GM18861 (cell line): Measurements from ENCODE around the gene RMND5B.
A peak's percentile ranks its signal among the peaks of the same experiment; 100 is the strongest.
"Not testable (repeated sequence)": the region's sequence is repeated elsewhere in the genome, so short reads cannot be mapped to it uniquely, and the experiment has no call there.

Source experiments
- ATAC-seq: cut with Tn5 transposase; IDR thresholded peaks from one replicate; pipeline ENCODE4 v1.9.1; 2021; ENCODE audit not compliant: unreplicated experiment

Gene RMND5B

GRCh38 chr5:178163772-178164735 is 33.2 kb downstream of the RMND5B start:
- ATAC-seq = peak; percentile 89

DNA sequence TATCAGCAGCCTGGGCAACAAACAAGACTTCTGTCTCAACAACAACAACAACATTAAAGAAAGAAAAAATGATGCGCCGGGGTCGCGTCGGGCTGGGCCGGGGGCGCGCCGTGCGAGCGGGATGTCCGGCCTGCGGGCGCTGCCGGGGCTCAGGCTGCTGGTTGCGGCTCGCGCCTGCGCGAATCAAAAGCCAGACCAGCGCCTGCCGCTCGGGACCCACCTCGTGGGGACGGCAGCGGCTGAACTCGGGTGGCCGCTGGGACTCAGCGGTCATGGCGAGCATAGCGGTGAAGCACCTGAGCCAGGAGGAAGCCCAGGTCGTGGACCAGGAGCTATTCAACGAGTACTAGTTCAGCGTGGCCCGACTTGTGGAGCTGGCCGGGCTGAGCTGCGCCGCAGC is 34.8 kb downstream of the RMND5B start:
- no peak for ATAC-seq

- no peak for ATAC-seq
These were observed 39.6 kb downstream of the RMND5B start for GRCh38 chr5:178170455-178170854.

- ATAC-seq = no peak
These were observed 43.6 kb downstream of the RMND5B start for GRCh38 chr5:178174456-178174855.

- no peak for ATAC-seq
These were observed 46.0 kb downstream of the RMND5B start for GRCh38 chr5:178176791-178177190.

DNA sequence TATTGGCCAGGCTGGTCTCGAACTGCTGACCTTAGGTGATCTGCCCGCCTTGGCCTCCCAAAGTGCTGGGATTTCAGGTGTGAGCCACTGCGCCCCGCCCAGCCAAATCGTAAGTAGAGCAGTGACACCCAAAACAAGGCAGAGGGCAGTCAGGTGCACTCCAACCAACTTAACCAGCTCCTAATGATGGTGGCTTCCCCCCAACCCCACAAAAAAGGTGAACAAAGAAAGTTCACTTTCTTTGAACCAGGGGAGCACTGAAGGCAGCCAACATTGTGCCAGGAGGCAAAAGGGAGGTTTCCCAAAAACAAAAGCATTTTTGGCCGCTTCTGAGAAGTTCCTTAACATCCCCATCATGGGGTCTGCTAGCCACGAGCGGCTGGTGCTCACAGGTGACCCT is 46.8 kb downstream of the RMND5B start:
- no peak for ATAC-seq

GRCh38 chr5:178180141-178180863 is 49.5 kb downstream of the RMND5B start:
- ATAC-seq = no peak

DNA sequence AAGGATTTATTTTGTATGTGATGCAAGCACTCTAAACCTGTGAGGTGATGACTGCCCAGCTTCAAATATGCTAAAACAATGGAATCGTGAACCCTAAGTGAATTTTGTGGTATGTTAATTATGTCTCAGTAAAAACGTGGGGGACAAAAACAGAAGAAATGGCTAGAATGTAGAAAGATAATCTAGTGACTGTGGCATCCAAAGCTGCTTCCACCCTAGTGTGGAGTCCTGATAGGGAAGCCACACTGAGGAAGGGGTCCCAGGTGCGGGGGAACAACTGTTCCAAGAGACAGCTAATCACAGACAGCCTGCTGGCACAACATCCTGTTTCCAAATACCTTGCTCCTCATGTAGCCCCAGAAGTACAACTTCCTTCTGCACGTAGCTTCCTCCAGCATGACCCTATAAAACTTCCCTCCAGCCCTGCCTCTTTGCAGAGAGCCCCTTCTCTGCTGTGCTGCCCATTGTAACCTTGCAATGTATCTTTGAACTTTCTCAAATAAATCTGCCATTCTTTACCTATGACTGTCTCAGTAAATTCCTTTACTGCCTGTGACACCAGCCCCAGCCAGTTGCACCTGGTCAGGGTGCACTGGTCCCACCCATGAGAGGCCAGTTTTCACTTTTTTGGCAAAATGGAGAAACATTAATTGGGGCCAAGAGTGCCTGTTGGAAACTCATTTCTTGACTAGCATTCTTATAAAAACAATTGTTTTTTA is 51.5 kb downstream of the RMND5B start:
- ATAC-seq = no peak

- ATAC-seq = no peak
These were observed 55.6 kb downstream of the RMND5B start for GRCh38 chr5:178186427-178186826.

- no peak for ATAC-seq
These were observed 56.2 kb downstream of the RMND5B start, which contains the start of gene GMCL2 for GRCh38 chr5:178187014-178187413. Gene GMCL2 (minus strand): TSS chr5:178187371. CDS start chr5:178187299, 72 bp downstream.

GRCh38 chr5:178189433-178189832 is 58.6 kb downstream of the RMND5B start:
- no peak for ATAC-seq

GRCh38 chr5:178191661-178192060 is 60.8 kb downstream of the RMND5B start:
- no peak for ATAC-seq

DNA sequence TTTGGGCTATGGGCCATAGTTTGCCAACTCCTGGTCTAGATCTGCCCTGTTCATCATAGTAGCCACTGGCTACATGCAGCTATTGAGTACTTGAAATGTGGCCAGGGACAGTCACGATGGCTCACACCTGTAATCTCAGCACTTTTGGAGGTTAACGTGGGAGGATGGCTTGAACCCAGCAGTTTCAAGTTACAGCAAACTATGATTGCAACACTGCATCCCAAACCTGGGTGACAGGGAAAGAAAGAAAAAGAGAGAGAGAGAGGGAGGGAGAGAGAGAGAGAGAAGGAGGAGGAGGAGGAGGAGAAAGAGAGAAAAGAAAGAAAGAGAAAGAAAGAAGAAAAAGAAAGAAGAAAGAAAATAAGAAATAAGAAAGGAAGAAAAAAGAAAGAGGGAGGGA is 61.4 kb downstream of the RMND5B start:
- no peak for ATAC-seq

DNA sequence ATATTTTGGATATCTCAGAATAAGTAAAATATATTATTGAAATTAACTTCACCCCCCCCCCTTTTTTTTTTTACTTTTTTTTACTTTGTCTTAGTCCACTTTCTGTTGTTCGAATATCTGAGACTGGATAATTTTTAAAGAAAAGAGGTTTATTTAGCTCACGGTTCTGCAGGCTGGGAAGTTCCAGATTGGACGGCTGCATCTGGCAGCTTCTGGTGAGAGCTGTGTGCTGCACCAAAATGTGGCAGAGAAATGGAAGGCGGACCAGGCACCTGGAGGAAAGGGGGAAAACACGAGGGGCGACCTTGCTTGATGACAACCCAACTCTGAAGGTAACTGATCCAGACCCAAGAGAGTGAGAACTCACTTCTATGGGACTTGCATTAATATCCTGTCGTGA is 62.0 kb downstream of the RMND5B start:
- ATAC-seq = no peak

- no peak for ATAC-seq
These were observed 62.5 kb downstream of the RMND5B start for GRCh38 chr5:178193251-178193809.

DNA sequence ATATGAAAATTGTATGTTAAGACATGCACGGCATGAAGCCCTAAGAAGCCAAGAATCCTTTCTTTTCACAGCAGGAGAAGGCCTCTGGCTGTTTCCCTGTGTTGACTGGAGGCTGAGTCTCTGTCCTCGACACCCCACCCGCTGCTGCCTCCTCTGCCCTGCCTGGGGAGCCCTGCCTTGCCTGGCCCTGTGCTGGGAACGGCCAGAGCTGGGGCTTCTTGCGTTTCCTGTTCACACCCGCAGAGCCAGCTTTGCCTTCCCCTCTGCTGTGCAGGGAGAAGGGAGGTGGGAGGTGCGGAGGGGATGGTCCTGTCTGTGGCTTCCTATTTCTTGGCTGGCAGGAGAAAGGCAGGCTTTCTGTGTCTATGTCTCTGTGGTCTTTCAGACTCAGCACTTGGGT is 63.2 kb downstream of the RMND5B start:
- ATAC-seq = no peak

GRCh38 chr5:178196281-178196812 is 65.5 kb downstream of the RMND5B start:
- ATAC-seq = no peak

- no peak for ATAC-seq
These were observed 66.2 kb downstream of the RMND5B start for GRCh38 chr5:178196986-178197385.

GRCh38 chr5:178198151-178198550 is 67.3 kb downstream of the RMND5B start:
- not testable (repeated sequence) for ATAC-seq

DNA sequence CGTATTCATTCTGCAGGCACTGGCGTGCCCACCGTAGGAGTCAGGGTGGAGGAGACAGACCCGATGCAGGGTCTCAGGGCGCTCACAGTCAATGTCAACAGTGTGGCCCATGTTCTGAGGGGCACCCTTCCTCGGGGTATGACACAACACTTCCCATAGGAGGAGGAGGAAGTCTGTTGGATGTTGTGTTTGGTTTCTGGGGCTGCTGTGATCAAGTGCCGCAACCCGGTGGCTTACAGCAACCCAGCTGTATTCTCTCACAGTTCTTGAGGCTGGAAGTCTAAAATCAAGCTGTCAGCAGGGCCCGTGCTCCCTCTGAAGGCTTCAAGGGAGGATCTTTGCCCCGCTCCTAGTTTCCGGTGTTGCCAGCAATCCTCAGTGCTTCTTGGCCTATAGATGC is 67.9 kb downstream of the RMND5B start:
- no peak for ATAC-seq
